Caco-2 (cell line): ENCODE data around the gene NFE2L2. TPM values are rescaled to one million over a fixed set of nuclear protein-coding genes. Genes with fewer than 3 reads are reported as not detected.

Experiments
- BruUV-seq: library from RNA; stranded (reverse); fragments of 400-500 nt; replicated peaks from 2 replicates; lab custom pipeline; 2021; lab: Mats Ljungman, UMichigan
- CTCF ChIA-PET: fragments of 300-600 bp; sonication (Branson Sonifier 250); formaldehyde crosslinking; loops from one replicate; lab custom pipeline; 2022; ENCODE audit warnings: antibody characterized with exemption; lab: Charles Lee
- POLR2A ChIA-PET: fragments of 300-600 bp; sonication (Branson Sonifier 250); formaldehyde crosslinking; loops from one replicate; lab custom pipeline; 2022; ENCODE audit warnings: antibody characterized with exemption; lab: Charles Lee
- DNase-seq, 2 experiments: peaks; one replicate each; pipeline versions ENCODE4 v3.0.0 to v3.0.0-alpha.2; 2020 to 2022
- H3K27me3 ChIP-seq: replicated peaks from 2 replicates; pipeline ENCODE4 v1.6.0; 2011; ENCODE audit warnings: low read length; ENCODE audit not compliant: control insufficient read depth, insufficient read depth
- H3K36me3 ChIP-seq: 2 replicates; pipeline ENCODE4 v1.5.1; 2011; ENCODE audit warnings: low read length; ENCODE audit not compliant: control insufficient read depth, insufficient read depth
- H3K4me1 ChIP-seq: fragments of 250-450 bp; sonication (Bioruptor Pico); 2 replicates; pipeline ENCODE4 v1.5.1; 2020; ENCODE audit warnings: mild to moderate bottlenecking
- H3K4me3 ChIP-seq: 2 replicates; pipeline ENCODE4 v1.5.1; 2011; ENCODE audit warnings: low read depth, mild to moderate bottlenecking, control low read depth, low read length
- H3K9me3 ChIP-seq: fragments of 250-450 bp; sonication (Bioruptor Pico); 2 replicates; pipeline ENCODE4 v1.5.1; 2020; ENCODE audit warnings: mild to moderate bottlenecking, moderate library complexity
- H3K27ac Mint-ChIP-seq: one replicate; pipeline ENCODE4 v1.8.0; 2022; ENCODE audit warnings: mixed read lengths; ENCODE audit not compliant: unreplicated experiment
- H3K27me3 Mint-ChIP-seq: one replicate; pipeline ENCODE4 v1.8.0; 2022; ENCODE audit warnings: mixed read lengths; ENCODE audit not compliant: insufficient read depth, unreplicated experiment
- H3K36me3 Mint-ChIP-seq: one replicate; pipeline ENCODE4 v1.8.0; 2022; ENCODE audit warnings: mild to moderate bottlenecking, mixed read lengths; ENCODE audit not compliant: insufficient read depth, unreplicated experiment
- H3K4me1 Mint-ChIP-seq: one replicate; pipeline ENCODE4 v1.8.0; 2022; ENCODE audit warnings: low read depth, mixed read lengths; ENCODE audit not compliant: unreplicated experiment
- H3K4me3 Mint-ChIP-seq: one replicate; pipeline ENCODE4 v1.8.0; 2022; ENCODE audit warnings: mild to moderate bottlenecking, moderate library complexity, mixed read lengths; ENCODE audit not compliant: unreplicated experiment
- H3K9me3 Mint-ChIP-seq: one replicate; pipeline ENCODE4 v1.8.0; 2022; ENCODE audit warnings: mixed read lengths; ENCODE audit not compliant: unreplicated experiment
- intact Hi-C: fragments of 100-400 bp; cut with micrococcal nuclease; formaldehyde crosslinking; loops from one replicate; pipeline ENCODE4 v1.10.0; 2022; ENCODE audit not compliant: unreplicated experiment
- total RNA-seq: library from RNA; stranded (reverse); gene quantifications from 2 replicates; pipeline ENCODE4 v1.2.3, GENCODE V29; 2022
- TF ChIP-seq, protein P1 (sequence below), 2 experiments: fragments of 200-600 bp in 1 of 2; IDR thresholded peaks; 1 replicate in 1 of 2; 2 replicates in 1 of 2; pipeline versions ENCODE4 v1.5.1 to v1.8.0; 2011 to 2022; ENCODE audit warnings: antibody characterized with exemption in 1 of 2, control low read depth in 1 of 2, inconsistent platforms in 1 of 2, low read depth in 1 of 2, low read length in 1 of 2, mild to moderate bottlenecking in 1 of 2, moderate library complexity in 1 of 2; ENCODE audit not compliant: insufficient read depth in 1 of 2, severe bottlenecking in 1 of 2, unreplicated experiment in 1 of 2

The NFE2L2 gene
- total RNA-seq, 1 experiment from 2014 or later = 75.7 TPM

DNA sequence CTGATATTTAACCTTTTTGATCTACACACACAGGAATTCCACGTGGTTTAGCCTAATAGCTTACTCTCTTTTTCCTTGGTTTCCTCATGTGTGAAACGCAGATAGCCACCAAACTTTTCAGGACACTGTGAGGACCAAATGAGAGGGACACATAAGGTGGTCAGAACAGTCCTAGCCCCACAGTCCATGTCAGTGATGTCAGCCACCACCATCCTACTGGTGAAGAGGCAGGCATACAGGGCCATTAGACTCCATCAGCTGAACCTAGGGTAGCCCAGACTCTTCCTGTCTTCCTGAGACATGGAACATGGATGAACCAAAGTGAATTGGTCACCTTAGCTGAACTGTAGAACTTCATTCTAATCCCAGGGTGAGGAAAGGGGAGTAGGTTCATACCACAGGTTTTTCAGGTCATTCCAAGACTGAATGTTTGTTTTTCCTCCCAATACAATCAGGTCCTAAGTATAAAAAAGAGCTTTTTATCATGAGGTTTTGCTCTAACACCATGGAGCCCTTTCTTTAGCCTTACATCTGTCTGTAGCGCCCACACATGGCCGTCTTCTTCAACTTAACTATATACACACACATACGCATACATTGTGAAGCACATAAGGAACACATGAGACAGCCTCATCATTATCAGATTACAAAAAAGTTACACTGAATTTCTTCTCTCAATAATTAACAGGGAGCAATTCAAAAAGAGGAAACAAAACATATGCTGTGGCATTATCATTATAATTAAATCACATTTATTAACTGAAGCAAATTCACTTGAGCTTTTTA is 18.5 kb upstream of the NFE2L2 start:
- POLR2A ChIA-PET = interaction anchor here (1.0 kb wide), 1 partner anchor 18 kb away, joined by 6 read pairs; the partner anchor contains the start of gene NFE2L2
- Histone ChIP-seq H3K27me3 (no peaks in the 10 kb centered on the region), H3K36me3 (no peaks in the 10 kb centered on the region; the same call in 1 of the 2 replicates), H3K4me1 (peaks cover 11% of the 10 kb centered on the region), H3K4me3 (no peak overlapping the region), H3K9me3 (no peaks in the 10 kb centered on the region)
- Mint-ChIP-seq H3K36me3 (no peaks in the 10 kb centered on the region), H3K4me3 (no peak overlapping the region), H3K27me3 (no peaks in the 10 kb centered on the region), H3K9me3 (no peaks in the 10 kb centered on the region), H3K27ac (no peak overlapping the region), H3K4me1 (peaks cover 18% of the 10 kb centered on the region)
- CTCF ChIA-PET = interaction anchor here (1.0 to 1.2 kb wide), 3 partner anchors 9 to 118 kb away, joined by 3 read pairs; no protein-coding TSS in a partner anchor
- TF ChIP-seq, protein P1, sequence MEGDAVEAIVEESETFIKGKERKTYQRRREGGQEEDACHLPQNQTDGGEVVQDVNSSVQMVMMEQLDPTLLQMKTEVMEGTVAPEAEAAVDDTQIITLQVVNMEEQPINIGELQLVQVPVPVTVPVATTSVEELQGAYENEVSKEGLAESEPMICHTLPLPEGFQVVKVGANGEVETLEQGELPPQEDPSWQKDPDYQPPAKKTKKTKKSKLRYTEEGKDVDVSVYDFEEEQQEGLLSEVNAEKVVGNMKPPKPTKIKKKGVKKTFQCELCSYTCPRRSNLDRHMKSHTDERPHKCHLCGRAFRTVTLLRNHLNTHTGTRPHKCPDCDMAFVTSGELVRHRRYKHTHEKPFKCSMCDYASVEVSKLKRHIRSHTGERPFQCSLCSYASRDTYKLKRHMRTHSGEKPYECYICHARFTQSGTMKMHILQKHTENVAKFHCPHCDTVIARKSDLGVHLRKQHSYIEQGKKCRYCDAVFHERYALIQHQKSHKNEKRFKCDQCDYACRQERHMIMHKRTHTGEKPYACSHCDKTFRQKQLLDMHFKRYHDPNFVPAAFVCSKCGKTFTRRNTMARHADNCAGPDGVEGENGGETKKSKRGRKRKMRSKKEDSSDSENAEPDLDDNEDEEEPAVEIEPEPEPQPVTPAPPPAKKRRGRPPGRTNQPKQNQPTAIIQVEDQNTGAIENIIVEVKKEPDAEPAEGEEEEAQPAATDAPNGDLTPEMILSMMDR (IDR thresholded peaks at IDR 0.05; ENCODE audit: insufficient read depth in 1 of 2, low read depth in 1 of 2, low read length in 1 of 2, severe bottlenecking in 1 of 2, unreplicated experiment in 1 of 2) = no peak
- BruUV-seq = no TSS peak
- intact Hi-C loops = no loop called here
- DNase-seq = no peak

DNA sequence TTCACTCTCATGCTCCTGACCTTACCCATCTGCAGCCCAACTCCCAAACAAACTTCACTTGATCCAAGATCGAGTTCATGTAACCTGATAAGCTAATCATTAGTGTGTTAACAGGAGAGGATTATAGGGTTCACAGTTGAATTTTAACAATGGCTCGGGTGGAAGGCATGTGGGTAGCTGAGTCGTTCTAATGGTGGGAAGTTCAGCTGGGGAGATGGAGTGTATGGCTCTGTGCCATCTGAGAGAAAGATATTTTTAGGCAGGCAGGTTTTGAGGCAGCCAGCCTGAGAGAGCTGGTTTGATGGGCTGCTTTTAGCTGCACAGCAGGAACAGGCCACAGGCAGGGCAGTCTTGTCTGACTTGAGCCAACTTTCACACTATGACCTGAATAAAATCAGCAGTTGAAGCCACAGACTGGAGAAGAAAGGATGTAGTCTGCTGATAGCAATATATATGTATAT is 17.7 kb upstream of the NFE2L2 start:
- Mint-ChIP-seq H3K27me3 (no peaks in the 10 kb centered on the region), H3K27ac (no peak overlapping the region), H3K4me1 (peaks cover 18% of the 10 kb centered on the region), H3K4me3 (no peak overlapping the region), H3K36me3 (no peaks in the 10 kb centered on the region), H3K9me3 (no peaks in the 10 kb centered on the region)
- no TSS peak for BruUV-seq
- intact Hi-C loops = no loop called here
- POLR2A ChIA-PET = interaction anchor here (1.0 kb wide), 1 partner anchor 17 kb away, joined by 6 read pairs; the partner anchor contains the start of gene NFE2L2
- H3K27me3 ChIP-seq = no peaks in the 10 kb centered on the region
- H3K4me3 ChIP-seq = no peak overlapping the region
- CTCF ChIA-PET = interaction anchor here (1.2 kb wide), 2 partner anchors 10 to 14 kb away, joined by 3 read pairs; no protein-coding TSS in a partner anchor
- H3K4me1 ChIP-seq = peaks cover 11% of the 10 kb centered on the region
- no peaks in the 10 kb centered on the region; the same call in 1 of the 2 replicates for H3K36me3 ChIP-seq
- DNase-seq = no peak
- no peaks in the 10 kb centered on the region for H3K9me3 ChIP-seq
- TF ChIP-seq, protein P1 (IDR thresholded peaks at IDR 0.05; ENCODE audit: insufficient read depth in 1 of 2, low read depth in 1 of 2, low read length in 1 of 2, severe bottlenecking in 1 of 2, unreplicated experiment in 1 of 2) = no peak

DNA sequence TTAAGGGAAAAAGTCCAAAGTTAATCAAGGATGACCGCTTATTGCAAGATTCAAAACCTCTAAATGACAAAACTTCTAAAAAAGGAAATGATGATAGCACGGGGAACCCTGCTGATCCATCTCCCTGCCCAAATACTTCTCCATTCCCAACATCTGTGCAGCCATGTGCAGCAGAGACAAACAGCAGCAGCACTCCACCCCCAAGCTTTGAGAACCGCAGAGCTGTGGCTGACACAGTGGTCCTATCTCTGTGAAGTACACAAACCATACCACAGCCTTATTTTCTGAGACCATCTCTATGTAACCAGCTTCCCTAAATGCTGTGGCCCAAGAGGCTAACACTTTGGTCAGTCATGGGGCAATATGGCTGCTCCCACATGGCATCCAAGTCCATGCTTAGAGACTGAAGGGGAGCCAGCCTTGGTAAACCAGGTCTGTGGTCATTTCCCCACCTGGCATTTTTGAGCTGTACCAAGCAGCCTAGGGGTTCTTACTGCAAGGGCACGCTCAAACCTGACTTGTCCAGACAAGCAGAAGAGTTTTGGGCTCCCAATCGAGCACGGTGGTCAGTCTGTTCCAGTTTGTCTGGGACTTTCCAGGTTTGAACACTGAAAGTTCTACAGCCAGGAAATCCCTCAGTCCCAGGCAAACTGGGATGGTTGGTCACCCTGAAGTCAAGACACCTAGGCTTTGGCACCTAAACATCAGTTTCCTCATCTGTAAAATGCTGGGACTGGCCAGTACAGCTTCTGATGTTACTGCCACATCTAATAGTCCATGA is 17.1 kb upstream of the NFE2L2 start:
- Mint-ChIP-seq H3K27me3 (no peaks in the 10 kb centered on the region), H3K36me3 (no peaks in the 10 kb centered on the region), H3K4me1 (peaks cover 17% of the 10 kb centered on the region), H3K9me3 (no peaks in the 10 kb centered on the region), H3K27ac (no peak overlapping the region), H3K4me3 (no peak overlapping the region)
- CTCF ChIA-PET = interaction anchor here (1.2 kb wide), 1 partner anchor 15 kb away, joined by 3 read pairs; no protein-coding TSS in a partner anchor
- BruUV-seq = no TSS peak
- POLR2A ChIA-PET = interaction anchor here (1.0 kb wide), 1 partner anchor 17 kb away, joined by 6 read pairs; the partner anchor contains the start of gene NFE2L2
- Histone ChIP-seq H3K4me3 (no peak overlapping the region), H3K9me3 (no peaks in the 10 kb centered on the region), H3K27me3 (no peaks in the 10 kb centered on the region), H3K4me1 (peaks cover 11% of the 10 kb centered on the region), H3K36me3 (no peaks in the 10 kb centered on the region; the same call in 1 of the 2 replicates)
- DNase-seq = no peak
- TF ChIP-seq, protein P1 (IDR thresholded peaks at IDR 0.05; ENCODE audit: insufficient read depth in 1 of 2, low read depth in 1 of 2, low read length in 1 of 2, severe bottlenecking in 1 of 2, unreplicated experiment in 1 of 2) = no peak
- intact Hi-C loops = no loop called here
